DND-41 (cell line): ENCODE data around the gene GNAS.

Source experiments
- EZH2 ChIP-seq: IDR thresholded peaks from 3 replicates; pipeline ENCODE4 v1.6.1; 2012; ENCODE audit warnings: borderline replicate concordance, low read depth, mild to moderate bottlenecking, moderate library complexity, low read length, inconsistent platforms; ENCODE audit not compliant: severe bottlenecking
- TF ChIP-seq, protein P1 (sequence below): IDR thresholded peaks from 2 replicates; pipeline ENCODE4 v1.5.1; 2012; ENCODE audit warnings: borderline replicate concordance, low read length, moderate library complexity, mild to moderate bottlenecking; ENCODE audit not compliant: poor library complexity, severe bottlenecking; ENCODE audit errors: extremely low read depth

DNA sequence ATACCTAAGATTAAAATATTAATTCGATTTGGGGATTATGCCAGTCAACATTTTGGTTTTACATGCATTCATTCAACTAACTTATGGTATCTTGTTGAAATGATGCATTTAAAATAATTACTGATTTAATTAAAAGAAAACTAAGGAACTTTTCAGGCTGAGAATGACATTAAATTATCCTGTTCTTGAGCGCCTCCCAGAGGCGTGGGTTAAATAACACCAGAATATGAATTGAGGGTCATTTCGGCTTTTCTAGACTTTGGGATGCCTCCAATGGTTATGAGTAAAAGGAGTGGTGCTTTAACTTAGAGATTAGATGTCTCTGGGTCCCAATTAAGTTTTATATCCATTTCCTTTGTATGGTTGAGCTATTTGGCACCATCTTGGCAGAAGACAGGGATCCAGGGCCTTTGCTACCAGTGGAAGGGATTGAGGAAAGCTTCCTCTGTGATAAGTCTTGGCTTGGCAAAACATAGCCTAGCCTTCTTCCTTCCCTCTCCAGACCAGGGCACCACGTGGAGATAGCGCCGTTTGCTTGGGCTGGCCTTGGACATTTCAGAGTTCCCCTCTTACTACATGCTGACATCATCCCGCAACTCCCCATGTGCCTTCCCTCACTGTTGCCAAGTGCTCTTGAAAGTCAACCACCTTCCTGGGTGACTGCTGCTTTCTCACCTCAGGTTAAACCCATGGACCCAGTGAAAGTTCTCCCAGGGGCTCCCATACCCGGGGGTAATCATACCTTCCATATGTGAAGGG is 28.7 kb downstream of the GNAS start:
- TF ChIP-seq, protein P1, sequence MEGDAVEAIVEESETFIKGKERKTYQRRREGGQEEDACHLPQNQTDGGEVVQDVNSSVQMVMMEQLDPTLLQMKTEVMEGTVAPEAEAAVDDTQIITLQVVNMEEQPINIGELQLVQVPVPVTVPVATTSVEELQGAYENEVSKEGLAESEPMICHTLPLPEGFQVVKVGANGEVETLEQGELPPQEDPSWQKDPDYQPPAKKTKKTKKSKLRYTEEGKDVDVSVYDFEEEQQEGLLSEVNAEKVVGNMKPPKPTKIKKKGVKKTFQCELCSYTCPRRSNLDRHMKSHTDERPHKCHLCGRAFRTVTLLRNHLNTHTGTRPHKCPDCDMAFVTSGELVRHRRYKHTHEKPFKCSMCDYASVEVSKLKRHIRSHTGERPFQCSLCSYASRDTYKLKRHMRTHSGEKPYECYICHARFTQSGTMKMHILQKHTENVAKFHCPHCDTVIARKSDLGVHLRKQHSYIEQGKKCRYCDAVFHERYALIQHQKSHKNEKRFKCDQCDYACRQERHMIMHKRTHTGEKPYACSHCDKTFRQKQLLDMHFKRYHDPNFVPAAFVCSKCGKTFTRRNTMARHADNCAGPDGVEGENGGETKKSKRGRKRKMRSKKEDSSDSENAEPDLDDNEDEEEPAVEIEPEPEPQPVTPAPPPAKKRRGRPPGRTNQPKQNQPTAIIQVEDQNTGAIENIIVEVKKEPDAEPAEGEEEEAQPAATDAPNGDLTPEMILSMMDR, result peak; percentile 55
- TF ChIP-seq EZH2, result no peak
